ENCODE data around the gene ZXDC. TPM values are rescaled to one million over a fixed set of nuclear protein-coding genes. Genes with fewer than 3 reads are reported as not detected.

ZXDC gene
- total RNA-seq, 1 donor from 2014 or later = 29.0 TPM

GRCh38 chr3:126431103-126431534 is 44.6 kb downstream of the ZXDC start:
- peaks cover 6% of the 10 kb centered on the region for H3K36me3 Mint-ChIP-seq
- H3K9me3 Mint-ChIP-seq = peaks cover 6% of the 10 kb centered on the region
- H3K27ac Mint-ChIP-seq = no peak overlapping the region
- no peaks in the 10 kb centered on the region for H3K27me3 Mint-ChIP-seq
- peak; percentile 31 for DNase-seq (ENCODE audit: extremely low spot score, unreplicated experiment)
- no peak for TF ChIP-seq CTCF (conservative IDR thresholded peaks at IDR 0.05)
- no peak overlapping the region for H3K4me3 Mint-ChIP-seq
- H3K4me1 Mint-ChIP-seq (ENCODE audit: unreplicated experiment) = no peaks in the 10 kb centered on the region

GRCh38 chr3:126424751-126425150 is 50.9 kb downstream of the ZXDC start:
- TF ChIP-seq CTCF (conservative IDR thresholded peaks at IDR 0.05) = no peak
- no peak overlapping the region for H3K4me3 Mint-ChIP-seq
- no peaks in the 10 kb centered on the region for H3K27me3 Mint-ChIP-seq
- H3K9me3 Mint-ChIP-seq = peaks cover 6% of the 10 kb centered on the region
- H3K4me1 Mint-ChIP-seq (ENCODE audit: unreplicated experiment) = no peaks in the 10 kb centered on the region
- peak; percentile 34 for DNase-seq (ENCODE audit: extremely low spot score, unreplicated experiment)
- H3K27ac Mint-ChIP-seq = no peak overlapping the region
- H3K36me3 Mint-ChIP-seq = peaks cover 7% of the 10 kb centered on the region

- no peak overlapping the region for H3K4me3 Mint-ChIP-seq
- TF ChIP-seq CTCF (conservative IDR thresholded peaks at IDR 0.05) = no peak
- peaks cover 6% of the 10 kb centered on the region for H3K9me3 Mint-ChIP-seq
- H3K36me3 Mint-ChIP-seq = peaks cover 7% of the 10 kb centered on the region
- no peak overlapping the region for H3K27ac Mint-ChIP-seq
- no peaks in the 10 kb centered on the region for H3K27me3 Mint-ChIP-seq
- DNase-seq (ENCODE audit: extremely low spot score, unreplicated experiment) = peak; percentile 50
- H3K4me1 Mint-ChIP-seq (ENCODE audit: unreplicated experiment) = peaks cover 4% of the 10 kb centered on the region
Measured at GRCh38 chr3:126424039-126424717, 51.5 kb downstream of the ZXDC start.

GRCh38 chr3:126423191-126424038 is 52.3 kb downstream of the ZXDC start:
- Mint-ChIP-seq H3K9me3 (peaks cover 6% of the 10 kb centered on the region), H3K4me1 (ENCODE audit: unreplicated experiment) (peaks cover 4% of the 10 kb centered on the region), H3K4me3 (no peak overlapping the region), H3K27me3 (no peaks in the 10 kb centered on the region), H3K36me3 (peaks cover 7% of the 10 kb centered on the region), H3K27ac (no peak overlapping the region)
- TF ChIP-seq CTCF (conservative IDR thresholded peaks at IDR 0.05) = no peak
- DNase-seq (ENCODE audit: extremely low spot score, unreplicated experiment) = peak; percentile 62

DNA sequence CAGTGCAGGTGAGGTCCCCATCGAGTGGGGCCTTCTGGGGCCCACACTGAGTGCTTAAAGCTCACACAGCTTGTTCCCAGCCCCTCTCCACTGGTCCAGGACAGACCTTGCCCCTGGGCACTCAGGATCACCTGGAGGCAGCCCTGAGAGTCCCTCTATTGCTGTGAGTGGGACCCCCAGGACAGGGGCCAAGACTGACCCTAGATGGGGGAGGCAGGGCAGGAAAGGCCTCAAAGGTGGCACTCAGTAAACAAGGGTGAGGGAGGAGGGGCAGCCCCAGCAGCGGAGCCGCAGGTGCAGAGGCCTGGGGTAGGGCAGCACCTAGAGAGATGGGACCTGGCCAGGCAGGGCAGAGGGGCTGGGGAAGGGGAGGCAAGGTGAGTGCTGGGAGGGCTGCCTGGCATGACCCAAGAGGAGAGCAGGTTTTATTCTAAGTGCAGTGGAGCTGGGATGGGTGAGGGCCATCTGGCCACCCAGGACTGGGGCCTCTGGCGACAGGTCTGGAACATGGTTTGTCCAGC is 53.1 kb downstream of the ZXDC start:
- H3K36me3 Mint-ChIP-seq = peaks cover 6% of the 10 kb centered on the region
- H3K27ac Mint-ChIP-seq = no peak overlapping the region
- no peaks in the 10 kb centered on the region for H3K27me3 Mint-ChIP-seq
- peaks cover 4% of the 10 kb centered on the region for H3K4me1 Mint-ChIP-seq (ENCODE audit: unreplicated experiment)
- H3K9me3 Mint-ChIP-seq = peaks cover 6% of the 10 kb centered on the region
- TF ChIP-seq CTCF (conservative IDR thresholded peaks at IDR 0.05) = no peak
- DNase-seq (ENCODE audit: extremely low spot score, unreplicated experiment) = peak; percentile 62
- no peak overlapping the region for H3K4me3 Mint-ChIP-seq
